GM15510 (cell line): ENCODE measurements around the gene DRD4.

Experiments
- POLR2A ChIP-seq: IDR thresholded peaks from 3 replicates; pipeline ENCODE4 v1.6.1; 2011; ENCODE audit warnings: borderline replicate concordance; ENCODE audit not compliant: insufficient read length; ENCODE audit errors: extremely low read depth

Gene DRD4

DNA sequence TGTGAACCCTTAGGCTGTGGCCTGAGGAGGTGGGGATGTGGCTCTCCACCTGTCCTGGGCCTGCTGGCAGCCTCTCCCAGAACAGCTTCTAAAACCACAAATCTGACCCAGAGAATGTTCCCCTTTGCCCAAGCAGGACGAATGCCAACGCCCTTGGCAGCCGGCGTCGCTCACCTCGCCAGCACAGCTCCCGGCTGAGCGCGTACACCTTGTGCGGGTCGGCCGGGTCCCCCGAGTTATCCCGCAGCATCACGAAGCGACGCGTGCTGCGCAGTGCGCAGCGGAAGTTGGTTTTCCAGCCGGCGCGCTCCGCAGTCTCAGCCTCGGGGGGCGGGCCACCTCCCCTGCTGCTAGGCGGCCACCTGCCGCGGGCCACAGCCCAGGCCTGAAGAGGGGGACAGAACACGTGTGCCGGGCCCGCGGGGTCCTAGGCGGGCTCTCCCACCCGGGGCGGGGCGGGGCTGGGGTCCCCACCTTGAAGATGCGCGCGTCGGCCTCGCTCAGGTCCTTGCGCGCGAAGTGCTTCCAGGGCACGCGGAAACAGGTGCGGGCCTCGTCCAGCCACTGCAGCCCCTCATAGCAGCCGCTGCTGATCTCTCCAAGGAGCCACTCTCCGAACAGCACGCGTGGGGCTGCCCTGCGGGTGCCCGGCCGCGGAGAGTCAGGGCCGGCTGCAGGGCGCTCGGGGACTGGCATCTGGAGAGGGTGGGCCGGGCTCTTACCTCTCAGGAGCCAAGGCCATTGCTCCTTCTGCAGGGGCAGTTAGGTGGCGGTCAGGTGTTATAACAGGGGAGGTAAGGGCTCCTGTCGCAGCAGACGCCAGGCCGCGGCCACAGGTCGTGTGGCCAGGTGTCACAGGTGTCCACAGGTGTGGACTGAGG lies 22.2 kb upstream of the DRD4 start:
- TF ChIP-seq POLR2A, result peak; percentile 27

DNA sequence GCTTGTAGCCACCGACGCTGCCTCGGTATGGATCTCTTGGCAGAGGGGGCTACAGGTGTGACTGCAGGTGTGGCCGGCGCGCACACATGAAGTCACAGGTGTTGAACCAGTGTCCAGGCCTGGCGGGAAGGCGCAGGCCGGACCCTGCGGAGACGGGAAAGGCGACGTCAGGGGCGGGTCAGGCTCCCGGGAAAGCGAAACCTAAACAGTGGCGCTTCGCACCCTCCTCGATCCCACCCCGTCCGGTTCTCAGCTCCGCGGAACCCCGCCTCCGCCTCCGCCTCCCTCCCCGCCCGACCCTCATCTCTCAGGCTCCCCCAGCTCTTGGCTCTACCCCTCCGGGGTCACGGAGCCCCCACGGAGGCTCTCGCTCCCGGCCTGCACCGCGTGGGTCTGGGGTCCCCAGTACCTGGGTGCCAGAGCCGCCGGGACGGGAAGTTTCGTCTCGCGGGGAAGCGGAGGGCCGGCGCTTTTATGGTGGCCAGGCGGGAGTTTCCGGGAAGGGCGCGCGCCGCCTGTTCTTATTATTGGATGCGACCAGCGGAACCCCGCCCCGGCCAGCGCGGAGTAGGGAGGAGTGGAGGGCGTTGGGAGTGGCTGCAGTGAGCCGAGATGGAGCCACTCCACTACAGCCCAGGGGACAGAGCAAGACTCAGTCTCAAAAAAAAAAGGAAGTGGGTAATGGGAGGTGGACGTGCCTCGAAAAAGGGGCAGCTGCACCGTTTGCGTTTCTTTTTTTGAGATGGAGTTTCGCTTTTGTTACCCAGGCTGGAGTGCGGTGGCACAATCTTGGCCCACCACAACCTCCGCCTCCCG lies 21.4 kb upstream of the DRD4 start, which contains the start of gene IRF7:
IRF7 (minus strand) TSS at position 447 of the 816 bp plus-strand sequence. CDS start 586 bp downstream, outside the sequence.
- TF ChIP-seq POLR2A, result peak; percentile 98

- no peak for TF ChIP-seq POLR2A
These were observed 20.5 kb upstream of the DRD4 start for GRCh38 chr11:616320-617198.

DNA sequence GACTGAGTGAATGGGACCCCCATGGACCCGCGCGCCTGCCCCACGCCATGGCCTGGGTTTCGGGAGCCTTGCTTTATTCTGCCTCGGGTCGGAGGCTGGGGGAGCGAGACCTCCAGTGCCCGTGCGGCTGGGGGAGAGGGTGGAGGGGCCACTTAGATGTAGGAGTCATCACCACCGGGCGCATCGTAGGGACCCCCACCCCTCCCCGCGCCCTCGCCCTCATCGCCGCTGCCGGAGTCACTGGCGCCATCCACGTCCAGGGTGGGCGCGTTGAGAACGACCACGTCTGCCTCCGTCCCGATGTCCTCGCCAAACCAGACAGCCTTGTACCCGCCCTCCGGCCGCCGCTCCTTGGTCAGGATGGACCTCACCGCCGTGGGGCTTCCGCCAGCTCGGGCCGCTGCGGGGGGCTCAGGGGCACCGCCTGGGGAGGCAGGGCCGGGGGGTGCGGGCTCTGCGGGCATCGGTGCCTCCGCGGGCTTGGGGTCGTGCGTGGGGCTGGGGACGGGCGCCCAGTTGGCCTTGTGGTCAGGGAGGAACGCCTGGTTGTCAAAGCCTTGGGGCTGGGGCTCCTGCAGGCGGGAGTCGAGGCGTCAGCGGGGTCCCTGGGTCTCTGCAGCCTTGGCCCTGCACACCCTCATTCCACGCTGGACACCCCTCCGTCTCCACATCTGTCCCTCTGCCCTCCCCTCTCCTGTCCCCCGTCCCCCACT lies 19.7 kb upstream of the DRD4 start:
- TF ChIP-seq POLR2A, result no peak

GRCh38 chr11:617912-618682 lies 19.0 kb upstream of the DRD4 start:
- TF ChIP-seq POLR2A, result no peak

DNA sequence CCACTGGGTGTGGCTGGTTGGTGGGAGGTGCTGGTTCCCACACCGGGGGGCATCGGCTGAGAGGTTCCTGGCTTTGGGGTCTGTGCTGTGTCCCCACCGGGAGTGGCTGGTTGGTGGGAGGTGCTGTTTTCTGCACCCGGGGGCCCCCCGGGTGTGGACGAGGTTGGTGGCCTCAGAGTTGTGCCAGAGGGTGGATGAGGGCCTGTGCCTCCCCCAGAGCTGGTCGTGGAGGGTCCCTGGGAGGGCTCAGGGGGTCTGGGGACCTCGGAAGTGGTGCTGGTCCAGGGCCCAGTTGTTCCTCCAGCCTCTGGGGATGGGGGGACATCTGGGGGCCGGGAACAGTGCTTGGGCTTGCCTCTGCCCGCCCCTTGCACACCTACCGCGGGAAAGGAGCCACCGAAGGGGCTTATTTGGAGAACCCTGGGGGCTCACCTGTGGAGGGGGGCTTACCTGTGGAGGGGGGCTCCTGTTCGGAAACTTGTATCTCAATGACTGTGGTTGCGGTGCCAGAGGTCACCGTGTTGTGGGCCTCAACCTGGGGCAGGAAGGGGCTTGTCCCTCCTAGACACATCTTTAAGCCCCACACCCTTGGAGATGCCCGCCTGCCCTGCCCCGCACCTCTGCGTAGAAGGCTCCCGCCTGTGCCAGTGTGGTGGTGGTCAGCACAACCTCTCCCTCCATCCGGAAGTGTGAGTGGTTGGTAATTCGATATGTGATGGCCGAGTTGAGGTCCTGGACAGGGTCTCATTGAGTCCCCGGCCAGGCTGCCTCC lies 18.0 kb upstream of the DRD4 start:
- TF ChIP-seq POLR2A, result no peak

- no peak for TF ChIP-seq POLR2A
These were observed 17.4 kb upstream of the DRD4 start for GRCh38 chr11:619628-620050.

GRCh38 chr11:620201-620600 lies 16.9 kb upstream of the DRD4 start:
- no peak for TF ChIP-seq POLR2A

GRCh38 chr11:620935-621814 lies 15.9 kb upstream of the DRD4 start:
- TF ChIP-seq POLR2A, result no peak

- TF ChIP-seq POLR2A, result no peak
These were observed 15.2 kb upstream of the DRD4 start for GRCh38 chr11:621838-622237.

DNA sequence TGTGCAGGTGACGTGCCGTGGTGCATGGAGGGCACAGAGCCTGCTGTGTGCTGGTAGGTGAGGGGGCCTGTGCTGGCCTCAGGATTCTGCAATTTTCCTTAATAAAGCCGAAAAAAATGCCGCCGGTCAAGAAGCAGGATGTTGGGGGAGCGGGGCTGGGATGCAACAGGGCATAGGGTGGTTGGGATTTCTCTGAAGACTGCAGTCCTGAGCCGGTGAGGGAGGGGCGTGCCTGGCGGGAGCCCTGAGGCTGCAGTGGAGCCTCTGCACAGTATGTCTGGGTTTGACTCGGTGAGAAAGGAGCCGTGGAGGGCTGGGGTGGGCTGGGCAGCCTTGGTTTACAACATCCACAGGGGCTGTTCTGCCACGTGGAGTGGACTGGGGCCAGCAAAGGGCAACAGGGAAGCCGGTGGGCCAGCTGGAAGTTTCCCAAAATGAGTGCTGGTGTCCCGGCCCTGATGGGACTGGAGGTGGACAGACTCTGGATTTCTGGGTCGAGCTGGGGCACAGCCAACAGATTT lies 13.7 kb upstream of the DRD4 start:
- no peak for TF ChIP-seq POLR2A

- TF ChIP-seq POLR2A, result no peak
These were observed 12.9 kb upstream of the DRD4 start for GRCh38 chr11:623999-624704.
